Psoas muscle (tissue), 8 donors: ENCODE results near the gene EXTL1. TPM values are rescaled to one million over a fixed set of nuclear protein-coding genes. Genes with fewer than 3 reads are reported as not detected.
A peak's percentile ranks its signal among the peaks of the same experiment; 100 is the strongest.

Experiments
- ATAC-seq, 4 donors: fragments of 200-7000 bp; cut with Tn5 transposase; one replicate each; pipeline ENCODE4 v1.9.1; 2020; ENCODE audit warnings: moderate library complexity in 3 of 4, mild to moderate bottlenecking in 2 of 4
- DNase-seq, 2 donors: peaks; one replicate each; pipeline ENCODE4 v3.0.0-alpha.2; 2020
- H3K27ac ChIP-seq: fragments of 200-600 bp; one replicate; pipeline ENCODE4 v1.8.0; 2022
- H3K27me3 ChIP-seq, 3 donors: fragments of 200-600 bp in 1 of 3; one replicate each; pipeline versions ENCODE4 v1.6.1 to v1.8.0; 2013 to 2022; ENCODE audit warnings: low read length in 2 of 3, mild to moderate bottlenecking in 2 of 3, moderate library complexity in 1 of 3; ENCODE audit not compliant: insufficient read depth in 3 of 3
- H3K36me3 ChIP-seq, 2 donors: fragments of 200-600 bp in 1 of 2; one replicate each; pipeline versions ENCODE4 v1.6.1 to v1.8.0; 2013 to 2022; ENCODE audit warnings: low read depth in 1 of 2, mild to moderate bottlenecking in 1 of 2, moderate library complexity in 1 of 2; ENCODE audit not compliant: insufficient read depth in 1 of 2
- H3K4me1 ChIP-seq: fragments of 200-600 bp; one replicate; pipeline ENCODE4 v1.8.0; 2022
- H3K4me3 ChIP-seq: fragments of 200-600 bp; one replicate; pipeline ENCODE4 v1.8.0; 2022; ENCODE audit warnings: mild to moderate bottlenecking
- H3K9me3 ChIP-seq: fragments of 200-600 bp; one replicate; pipeline ENCODE4 v1.8.0; 2022
- WGBS, 3 donors: extraction: QIAGEN DNeasy Blood & Tissue Kit; methylation state at CpG; one replicate each; pipeline versions ENCODE4 v1.1.6 to v1.1.7; 2013; 5-methylcytosine and 5-hydroxymethylcytosine counted together
- intact Hi-C, 2 donors: fragments of 100-400 bp; cut with DNase I; formaldehyde crosslinking; loops; one replicate each; pipeline versions ENCODE4 v1.11.0 to v1.14.2; 2022
- long read RNA-seq, 2 donors: library from polyadenylated mRNA; unstranded; transcript quantifications; one replicate each; pipeline ENCODE4 v2.0.0, GENCODE V29; 2021
- polyA plus RNA-seq, 3 donors: library from polyadenylated mRNA; stranded (reverse); fragments of 200-250 nt; gene quantifications; one replicate each; pipeline ENCODE4 v1.2.3, GENCODE V29; 2013
- total RNA-seq, 4 donors: library from RNA; stranded (reverse); fragmentation: NEBNext Ultra II Directional in 2 of 4; extraction: Animal tissue kit (Norgen Biotek cat#: 25700) in 2 of 4; gene quantifications; one replicate each; pipeline versions ENCODE4 v1.2.1 to v1.2.4, GENCODE V29; 2021 to 2023
- TF ChIP-seq, protein P1 (sequence below): fragments of 200-600 bp; IDR thresholded peaks from one replicate; pipeline ENCODE4 v1.8.0; 2022; ENCODE audit warnings: antibody characterized with exemption
- donor health status: healthy with polysubstance abuse.
- donor health status: DM: no; HTN: no; CAD: no; lungs with moderate emphysema.
- donor health status: Bipolar disorder and iron deficiency.
- donor health status: healthy.
- donor health status: DM: yes; HTN: yes; CAD: no.
- donor health status: DM: no; HTN: no; CAD: no.
- donor health status: DM: no; HTN: no; CAD: no.
- donor health status: DM: yes; HTN: yes; CAD: no.

The EXTL1 gene
- total RNA-seq (1 to 10 TPM in 3 of 4 donors, under 1 TPM in 1; 0.39 to 4.6 (median 2.1) TPM), polyA plus RNA-seq (1 to 10 TPM in 1 of 3 donors, under 1 TPM in 2; 0.61 to 1.1 (median 0.90) TPM)
- long read RNA-seq, donor 1, full-length matches to known transcripts, result 2 of 4 reads
- long read RNA-seq, donor 1, partial matches to known transcripts, result 2 of 4 reads
- long read RNA-seq, donor 1, other reads (novel, unspliced or antisense), result 0 of 4 reads
- long read RNA-seq, donor 2, full-length matches to known transcripts, result 4 of 9 reads
- long read RNA-seq, donor 2, partial matches to known transcripts, result 2 of 9 reads
- long read RNA-seq, donor 2, other reads (novel, unspliced or antisense), result 3 of 9 reads

- Histone ChIP-seq H3K4me1 (peaks cover 39% of the 10 kb centered on the region), H3K9me3 (no peaks in the 10 kb centered on the region), H3K27me3 (no peaks in the 10 kb centered on the region), H3K36me3 (no peaks in the 10 kb centered on the region), H3K27ac (peak within 1 kb of the TSS; percentile 73), H3K4me3 (peak within 1 kb of the TSS; percentile 9)
- WGBS, 3 donors, result 16 to 19% (median 16%) methylated on average over 13 to 15 of the region's 15 CpGs
- TF ChIP-seq, protein P1, sequence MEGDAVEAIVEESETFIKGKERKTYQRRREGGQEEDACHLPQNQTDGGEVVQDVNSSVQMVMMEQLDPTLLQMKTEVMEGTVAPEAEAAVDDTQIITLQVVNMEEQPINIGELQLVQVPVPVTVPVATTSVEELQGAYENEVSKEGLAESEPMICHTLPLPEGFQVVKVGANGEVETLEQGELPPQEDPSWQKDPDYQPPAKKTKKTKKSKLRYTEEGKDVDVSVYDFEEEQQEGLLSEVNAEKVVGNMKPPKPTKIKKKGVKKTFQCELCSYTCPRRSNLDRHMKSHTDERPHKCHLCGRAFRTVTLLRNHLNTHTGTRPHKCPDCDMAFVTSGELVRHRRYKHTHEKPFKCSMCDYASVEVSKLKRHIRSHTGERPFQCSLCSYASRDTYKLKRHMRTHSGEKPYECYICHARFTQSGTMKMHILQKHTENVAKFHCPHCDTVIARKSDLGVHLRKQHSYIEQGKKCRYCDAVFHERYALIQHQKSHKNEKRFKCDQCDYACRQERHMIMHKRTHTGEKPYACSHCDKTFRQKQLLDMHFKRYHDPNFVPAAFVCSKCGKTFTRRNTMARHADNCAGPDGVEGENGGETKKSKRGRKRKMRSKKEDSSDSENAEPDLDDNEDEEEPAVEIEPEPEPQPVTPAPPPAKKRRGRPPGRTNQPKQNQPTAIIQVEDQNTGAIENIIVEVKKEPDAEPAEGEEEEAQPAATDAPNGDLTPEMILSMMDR, result no peak
- intact Hi-C loops, result no loop called here
- ATAC-seq (peak; percentile 81 to 84 (median 83)), DNase-seq (peak; percentile 64 to 87)
Observed at GRCh38 chr1:26021647-26022403, at the start of gene EXTL1. EXTL1 (plus strand) TSS chr1:26021775; CDS start chr1:26022647, 872 bp downstream.

- no peak overlapping the region for H3K27ac ChIP-seq
- ATAC-seq (no peak), DNase-seq (no peak)
- H3K4me3 ChIP-seq, result no peak overlapping the region
- no peaks in the 10 kb centered on the region for H3K4me1 ChIP-seq
- WGBS, 3 donors, result 59 to 67% (median 65%) methylated on average over 1 of the region's 1 CpG
- no peaks in the 10 kb centered on the region for H3K27me3 ChIP-seq
- H3K36me3 ChIP-seq, result peaks cover 14 to 98% of the 10 kb centered on the region in 2 donors
- H3K9me3 ChIP-seq, result no peaks in the 10 kb centered on the region
- TF ChIP-seq, protein P1, result no peak
- intact Hi-C loops, result no loop called here
Observed at GRCh38 chr1:25971811-25972180, 49.8 kb upstream of the EXTL1 start.

- DNase-seq, result no peak
- intact Hi-C loops, result no loop called here
- 53 to 81% (median 64%) methylated on average over 6 of the region's 6 CpGs for WGBS, 3 donors
Observed at GRCh38 chr1:25973610-25974321, 47.8 kb upstream of the EXTL1 start.

DNA sequence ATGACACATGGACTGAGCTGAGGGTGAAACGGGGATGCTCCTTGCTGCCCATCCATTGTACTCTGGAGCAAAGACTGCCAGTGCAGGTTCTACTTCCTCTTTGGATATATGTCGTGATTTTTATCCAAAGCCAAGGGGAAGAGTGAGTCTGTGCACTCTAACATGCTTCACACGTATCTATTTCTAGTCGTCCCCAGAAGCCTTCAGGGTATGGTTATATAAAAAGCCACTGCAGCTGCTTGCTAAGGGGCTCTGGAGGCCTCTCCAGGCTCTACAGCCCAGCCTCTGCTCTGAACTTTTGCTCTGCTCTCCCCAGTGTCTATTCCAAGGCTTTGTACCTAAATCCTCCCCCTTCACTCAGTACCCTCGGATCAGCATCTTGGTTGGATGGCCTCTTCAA is 43.8 kb upstream of the EXTL1 start:
- TF ChIP-seq, protein P1, result no peak
- WGBS, 3 donors, result 69 to 73% (median 71%) methylated on average over 5 of the region's 5 CpGs
- H3K4me1 ChIP-seq, result no peaks in the 10 kb centered on the region
- DNase-seq (no peak), ATAC-seq (no peak)
- no peaks in the 10 kb centered on the region for H3K9me3 ChIP-seq
- peaks cover 7 to 97% of the 10 kb centered on the region in 2 donors for H3K36me3 ChIP-seq
- intact Hi-C loops, result no loop called here
- no peak overlapping the region for H3K4me3 ChIP-seq
- H3K27me3 ChIP-seq, result no peaks in the 10 kb centered on the region
- no peak overlapping the region for H3K27ac ChIP-seq

More at GRCh38 chr1:25973610-25974321, 47.8 kb upstream of the EXTL1 start:
- no peak for ATAC-seq
- Histone ChIP-seq H3K27me3 (no peaks in the 10 kb centered on the region), H3K27ac (no peak overlapping the region), H3K4me3 (no peak overlapping the region), H3K4me1 (no peaks in the 10 kb centered on the region), H3K36me3 (peaks cover 14 to 97% of the 10 kb centered on the region in 2 donors), H3K9me3 (no peaks in the 10 kb centered on the region)
- TF ChIP-seq, protein P1, result no peak
